SK-N-SH treated with all-trans-retinoic acid at 6 μM for 48 hours (cell line): ENCODE data around the gene QRICH1.

Experiments
- ATAC-seq: fragments of 200-7000 bp; cut with Tn5 transposase; 3 replicates; pipeline ENCODE4 v1.9.1; 2020; ENCODE audit warnings: mild to moderate bottlenecking, moderate library complexity
- ARNTL ChIP-seq: fragments of 450-650 bp; formaldehyde crosslinking; IDR thresholded peaks from 2 replicates; pipeline ENCODE4 v1.5.0; 2020; ENCODE audit warnings: low read depth, mild to moderate bottlenecking, moderate library complexity, borderline replicate concordance
- BACH2 ChIP-seq: fragments of 250-450 bp; sonication (Bioruptor Pico); IDR thresholded peaks from 2 replicates; pipeline ENCODE4 v1.9.0; 2021; ENCODE audit warnings: mild to moderate bottlenecking, borderline replicate concordance
- CREB5 ChIP-seq: fragments of 250-450 bp; sonication (Bioruptor Pico); IDR thresholded peaks from 2 replicates; pipeline ENCODE4 v1.5.1; 2020; ENCODE audit warnings: low read depth, mild to moderate bottlenecking, moderate library complexity
- CSDC2 ChIP-seq: fragments of 250-450 bp; sonication (Bioruptor Pico); IDR thresholded peaks from 2 replicates; pipeline ENCODE4 v1.5.0; 2020; ENCODE audit warnings: mild to moderate bottlenecking, moderate library complexity
- CSRNP3 ChIP-seq: fragments of 250-450 bp; sonication (Bioruptor Pico); IDR thresholded peaks from 2 replicates; pipeline ENCODE4 v1.5.1; 2021; ENCODE audit warnings: mild to moderate bottlenecking, moderate library complexity
- GLIS3 ChIP-seq: fragments of 250-450 bp; sonication (Bioruptor Pico); IDR thresholded peaks from 2 replicates; pipeline ENCODE4 v1.5.0; 2020; ENCODE audit warnings: mild to moderate bottlenecking, moderate library complexity
- ISL1 ChIP-seq: fragments of 250-450 bp; sonication (Bioruptor Pico); IDR thresholded peaks from 2 replicates; pipeline ENCODE4 v2.1.2; 2022; ENCODE audit warnings: mild to moderate bottlenecking, moderate library complexity
- OSR1 ChIP-seq: fragments of 250-450 bp; sonication (Bioruptor Pico); IDR thresholded peaks from 2 replicates; pipeline ENCODE4 v1.8.0; 2022; ENCODE audit warnings: moderate library complexity, mild to moderate bottlenecking, inconsistent platforms
- PATZ1 ChIP-seq: fragments of 250-450 bp; sonication (Bioruptor Pico); IDR thresholded peaks from 2 replicates; pipeline ENCODE4 v1.8.0; 2020; ENCODE audit warnings: mild to moderate bottlenecking, moderate library complexity, borderline replicate concordance
- POU6F1 ChIP-seq: fragments of 250-450 bp; sonication (Bioruptor Pico); IDR thresholded peaks from 2 replicates; pipeline ENCODE4 v1.8.0; 2021; ENCODE audit warnings: low read depth, mild to moderate bottlenecking, moderate library complexity, borderline replicate concordance
- PPARA ChIP-seq: fragments of 250-450 bp; sonication (Bioruptor Pico); IDR thresholded peaks from 2 replicates; pipeline ENCODE4 v1.5.0; 2020; ENCODE audit warnings: mild to moderate bottlenecking, borderline replicate concordance
- RARB ChIP-seq: fragments of 250-450 bp; sonication (Bioruptor Pico); IDR thresholded peaks from 2 replicates; pipeline ENCODE4 v1.8.0; 2021; ENCODE audit warnings: mild to moderate bottlenecking, moderate library complexity
- SNAI2 ChIP-seq: fragments of 250-450 bp; sonication (Bioruptor Pico); IDR thresholded peaks from 2 replicates; pipeline ENCODE4 v1.5.0; 2020; ENCODE audit warnings: mild to moderate bottlenecking, moderate library complexity
- TCF4 ChIP-seq: fragments of 250-450 bp; sonication (Bioruptor Pico); IDR thresholded peaks from 2 replicates; pipeline ENCODE4 v1.8.0; 2021; ENCODE audit warnings: mild to moderate bottlenecking, moderate library complexity, borderline replicate concordance
- TOX ChIP-seq: fragments of 250-450 bp; sonication (Bioruptor Pico); IDR thresholded peaks from 2 replicates; pipeline ENCODE4 v1.8.0; 2021; ENCODE audit warnings: mild to moderate bottlenecking, moderate library complexity, borderline replicate concordance
- TSHZ2 ChIP-seq: fragments of 250-450 bp; sonication (Bioruptor Pico); IDR thresholded peaks from 2 replicates; pipeline ENCODE4 v1.5.0; 2020; ENCODE audit warnings: mild to moderate bottlenecking, moderate library complexity
- ZFP3 ChIP-seq: fragments of 250-450 bp; sonication (Bioruptor Pico); IDR thresholded peaks from 2 replicates; pipeline ENCODE4 v1.5.0; 2020; ENCODE audit warnings: mild to moderate bottlenecking, moderate library complexity
- ZNF565 ChIP-seq: fragments of 450-650 bp; formaldehyde crosslinking; conservative IDR thresholded peaks from 2 replicates; pipeline ENCODE4 v1.5.0; 2020; ENCODE audit warnings: low read depth, mild to moderate bottlenecking, moderate library complexity
- ZNF70 ChIP-seq: fragments of 450-650 bp; formaldehyde crosslinking; IDR thresholded peaks from 2 replicates; pipeline ENCODE4 v1.5.0; 2020; ENCODE audit warnings: mild to moderate bottlenecking, moderate library complexity

QRICH1 gene

GRCh38 chr3:49132437-49133225 lies 38.8 kb upstream of the QRICH1 start, which contains the start of gene LAMB2 (continued):
- TF ChIP-seq PATZ1 (CRISPR knock-in tag), result no peak

- ATAC-seq, result no peak
- TF ChIP-seq POU6F1 (CRISPR knock-in tag) (no peak), ISL1 (no peak), CSRNP3 (no peak), ZNF70 (CRISPR knock-in tag) (no peak), SNAI2 (CRISPR knock-in tag) (no peak), TOX (CRISPR knock-in tag) (no peak), PPARA (CRISPR knock-in tag) (no peak), OSR1 (CRISPR knock-in tag) (no peak)
Measured at GRCh38 chr3:49132073-49132436, 38.2 kb upstream of the QRICH1 start.

GRCh38 chr3:49131576-49131975 lies 37.7 kb upstream of the QRICH1 start:
- no peak for TF ChIP-seq BACH2 (CRISPR knock-in tag)
- no peak for ATAC-seq

GRCh38 chr3:49131040-49131439 lies 37.2 kb upstream of the QRICH1 start:
- TF ChIP-seq ZNF70 (CRISPR knock-in tag) (no peak), PATZ1 (CRISPR knock-in tag) (no peak), TCF4 (CRISPR knock-in tag) (no peak), ZNF565 (CRISPR knock-in tag) (no peak), SNAI2 (CRISPR knock-in tag) (no peak), RARB (CRISPR knock-in tag) (no peak), TSHZ2 (CRISPR knock-in tag) (no peak), CREB5 (no peak), ARNTL (no peak), POU6F1 (CRISPR knock-in tag) (no peak), CSDC2 (CRISPR knock-in tag) (no peak), ISL1 (no peak), GLIS3 (CRISPR knock-in tag) (no peak), OSR1 (CRISPR knock-in tag) (no peak), ZFP3 (CRISPR knock-in tag) (no peak), BACH2 (CRISPR knock-in tag) (no peak)
- ATAC-seq, result no peak
